ENCODE data around the gene BTLA.
"Not testable (repeated sequence)": the region's sequence is repeated elsewhere in the genome, so short reads cannot be mapped to it uniquely, and the experiment has no call there.

The BTLA gene

GRCh38 chr3:112489674-112490479, 9.4 kb downstream of the BTLA start:
- no peak for DNase-seq

- DNase-seq = no peak
These were observed 12.3 kb downstream of the BTLA start for GRCh38 chr3:112486811-112487505.

DNA sequence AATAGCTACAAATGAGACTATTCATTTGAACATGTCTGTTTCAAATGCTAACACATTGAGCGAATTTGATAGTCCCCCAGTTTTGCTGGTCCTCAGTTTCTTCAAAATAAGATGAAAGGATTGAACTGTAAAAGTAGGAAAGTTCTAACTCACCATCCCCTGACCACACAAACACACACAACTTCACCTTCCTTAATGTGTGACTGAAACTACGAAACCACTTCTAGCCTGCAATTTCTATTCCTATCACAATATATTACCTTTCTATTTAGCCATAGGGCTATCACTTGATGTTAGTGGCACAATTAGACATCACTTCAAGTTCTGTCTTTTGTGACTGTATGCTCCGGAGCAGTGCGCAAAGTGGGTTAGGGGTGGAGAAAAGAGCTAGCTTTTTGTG, 14.9 kb downstream of the BTLA start:
- no peak for DNase-seq

- no peak for DNase-seq
These were observed 16.6 kb downstream of the BTLA start for GRCh38 chr3:112482675-112483074.

GRCh38 chr3:112481302-112481721, 18.0 kb downstream of the BTLA start:
- DNase-seq = no peak

DNA sequence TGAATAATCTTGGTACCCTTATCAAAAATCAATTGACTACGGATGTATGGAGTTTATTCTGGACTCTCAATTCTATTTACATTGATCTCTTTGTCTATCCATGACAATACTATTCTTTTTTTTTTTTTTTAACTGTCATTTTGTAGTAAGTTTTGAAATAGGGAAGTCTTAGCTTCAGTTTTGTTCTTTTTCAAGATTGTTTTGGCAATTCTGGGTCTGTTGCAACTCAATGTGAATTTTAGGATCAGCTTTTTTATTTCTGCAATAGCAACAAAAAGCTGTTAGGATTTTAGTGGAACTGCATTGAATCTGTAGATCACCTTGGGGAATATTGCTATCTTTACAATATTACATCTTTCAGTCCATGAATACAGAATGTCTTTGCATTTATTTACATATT, 21.4 kb downstream of the BTLA start:
- DNase-seq = no peak

DNA sequence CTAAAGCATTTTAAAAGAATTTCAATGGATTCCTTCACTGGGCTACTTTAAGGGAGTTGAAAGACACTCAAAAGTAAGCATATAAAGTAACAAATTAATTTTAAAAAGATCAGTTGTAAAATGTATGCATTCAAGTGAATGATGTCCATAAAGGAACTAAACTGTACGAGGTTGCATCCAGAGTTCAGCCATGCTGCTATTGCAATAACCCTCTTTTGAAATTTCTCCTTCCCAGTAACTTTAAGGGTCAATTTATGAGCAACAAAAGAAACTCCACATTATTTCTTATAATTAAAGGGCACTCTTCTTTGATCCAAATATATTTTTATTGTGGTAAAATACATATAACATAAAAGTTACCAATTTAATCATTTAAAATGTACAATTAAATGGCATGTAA, 22.9 kb downstream of the BTLA start:
- DNase-seq = no peak

GRCh38 chr3:112474796-112475195, 24.5 kb downstream of the BTLA start:
- no peak for DNase-seq

GRCh38 chr3:112472691-112473090, 26.6 kb downstream of the BTLA start:
- DNase-seq = no peak

- DNase-seq = no peak
These were observed 27.5 kb downstream of the BTLA start for GRCh38 chr3:112471596-112472325.

DNA sequence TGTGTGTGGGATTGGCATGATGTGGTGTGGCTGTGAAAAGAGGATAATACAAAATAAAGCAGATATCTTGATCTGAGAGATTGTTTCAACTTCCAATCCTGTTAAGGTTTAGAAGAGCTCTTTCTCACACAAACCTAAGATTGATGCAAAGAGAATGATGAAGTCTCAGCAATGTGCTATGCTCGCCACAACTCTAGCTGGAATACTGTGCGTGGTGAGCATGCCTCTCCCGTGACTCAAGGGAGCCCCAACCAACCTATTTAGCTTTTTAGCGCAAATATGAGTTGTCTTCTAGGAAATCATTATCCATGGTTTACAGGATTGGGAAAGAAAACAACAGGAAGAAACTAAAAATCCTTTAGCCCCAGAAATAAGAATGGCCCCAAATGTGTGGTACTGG, 28.5 kb downstream of the BTLA start:
- no peak for DNase-seq

DNA sequence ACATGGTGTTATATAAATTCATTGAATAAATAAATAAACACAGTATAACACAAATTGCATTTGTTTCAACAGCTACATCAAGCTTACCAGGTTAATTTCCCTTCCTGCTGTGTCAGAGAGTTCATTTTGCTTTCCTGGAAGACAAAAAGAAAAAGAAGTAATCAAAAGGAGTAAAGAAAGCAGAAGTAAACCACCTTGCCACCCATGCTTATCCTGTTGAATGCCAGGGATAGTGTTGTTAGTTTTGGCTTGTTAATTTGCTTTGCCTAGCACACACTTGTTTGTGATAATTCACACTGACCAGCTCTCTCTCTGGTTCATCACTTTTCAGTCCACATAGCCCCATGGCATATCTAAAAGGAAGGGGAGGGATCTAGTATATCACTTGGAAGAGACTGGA, 29.6 kb downstream of the BTLA start:
- DNase-seq = no peak

GRCh38 chr3:112467539-112467938, 31.7 kb downstream of the BTLA start:
- DNase-seq = no peak

DNA sequence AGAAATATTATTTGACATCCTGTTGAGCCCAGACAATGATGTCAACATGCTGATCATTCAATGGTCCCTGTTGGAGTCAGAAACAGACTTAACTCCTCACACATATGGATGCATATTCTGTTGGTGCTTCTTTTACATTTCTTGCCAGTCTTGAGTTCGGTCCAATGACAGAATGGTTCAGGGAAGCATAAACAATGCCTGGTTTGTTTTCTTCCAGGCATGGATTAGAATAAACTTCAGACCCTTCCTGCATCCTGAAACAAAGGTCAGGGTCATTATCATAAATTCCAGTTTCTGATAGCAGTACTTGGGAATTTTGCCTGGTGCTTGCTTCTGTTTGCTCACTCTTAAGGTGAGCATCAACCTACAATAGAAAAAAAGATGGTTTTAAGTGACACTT, 33.3 kb downstream of the BTLA start:
- no peak for DNase-seq

DNA sequence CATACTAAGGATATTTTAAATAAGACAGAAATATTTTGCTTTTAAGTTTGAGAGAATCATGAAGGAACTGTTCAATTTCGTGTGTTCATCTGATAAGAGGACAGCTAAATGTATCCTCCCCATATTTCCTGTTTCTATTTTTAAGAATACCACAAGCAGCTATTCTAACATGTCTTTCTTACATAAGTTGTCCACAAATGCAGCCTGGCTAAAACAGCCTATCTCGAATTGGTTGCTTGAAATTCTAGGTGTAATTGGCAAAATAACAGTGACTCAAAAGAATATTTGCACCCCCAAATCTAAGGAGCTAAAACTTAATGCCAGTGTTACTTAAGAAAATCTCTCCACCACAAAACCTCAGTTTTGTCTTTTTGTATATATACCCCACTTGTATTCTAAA, 35.0 kb downstream of the BTLA start:
- no peak for DNase-seq

DNA sequence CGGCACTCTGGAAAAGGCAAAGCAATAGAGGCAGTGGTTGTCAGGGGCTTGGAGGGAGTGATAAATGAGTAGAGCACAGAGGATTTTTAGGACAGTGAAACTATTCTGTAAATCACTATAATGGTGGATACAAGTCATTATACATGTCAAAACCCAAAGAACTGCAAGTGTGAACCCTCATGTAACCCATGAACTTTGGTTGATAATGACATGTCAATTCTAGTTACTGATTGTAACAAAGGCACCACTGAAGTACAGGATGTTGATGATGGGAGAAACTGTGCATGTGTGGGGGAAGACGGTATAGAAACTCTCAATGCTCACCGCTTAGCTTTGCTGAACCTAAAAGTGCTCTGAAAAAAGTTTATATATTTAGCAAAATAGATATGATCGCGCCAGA, 36.0 kb downstream of the BTLA start:
- no peak for DNase-seq

DNA sequence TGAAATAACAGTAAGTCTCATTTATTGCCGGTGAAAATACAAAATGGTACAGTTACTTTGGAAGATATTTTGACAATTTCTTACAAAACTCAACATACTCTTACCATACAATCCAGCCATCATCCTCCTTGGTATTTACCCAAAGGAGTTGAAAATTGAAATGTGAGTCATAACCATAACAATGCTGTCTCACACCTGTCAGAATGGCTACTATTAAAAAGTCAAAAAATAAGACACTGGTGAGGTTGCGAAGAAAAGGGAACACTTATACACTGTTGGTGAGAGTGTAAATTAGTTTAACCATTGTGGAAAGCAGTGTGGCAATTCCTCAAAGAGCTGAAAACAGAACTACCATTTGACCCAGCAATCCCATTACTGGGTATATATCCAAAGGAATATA, 37.5 kb downstream of the BTLA start:
- not testable (repeated sequence) for DNase-seq

- no peak for DNase-seq
These were observed 38.6 kb downstream of the BTLA start for GRCh38 chr3:112460519-112461195.

DNA sequence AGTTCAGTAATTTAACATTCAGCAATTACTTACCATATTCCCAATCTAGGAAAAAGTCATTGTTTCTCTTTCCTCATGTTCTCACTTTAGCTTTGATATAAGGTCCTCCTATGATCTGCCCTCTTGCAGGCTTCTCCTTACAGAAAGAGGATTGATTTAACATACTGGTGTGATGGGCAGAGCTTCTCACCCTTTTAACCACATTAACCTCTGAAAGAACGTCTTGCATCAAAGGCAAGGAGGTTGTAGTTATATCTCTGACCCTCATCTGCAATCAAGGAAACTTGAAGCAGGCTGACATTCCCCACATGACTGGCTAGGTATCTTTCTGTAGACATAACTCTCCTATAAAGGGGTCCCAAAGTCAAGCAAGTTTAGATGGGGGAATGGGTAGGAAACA, 39.5 kb downstream of the BTLA start:
- no peak for DNase-seq

DNA sequence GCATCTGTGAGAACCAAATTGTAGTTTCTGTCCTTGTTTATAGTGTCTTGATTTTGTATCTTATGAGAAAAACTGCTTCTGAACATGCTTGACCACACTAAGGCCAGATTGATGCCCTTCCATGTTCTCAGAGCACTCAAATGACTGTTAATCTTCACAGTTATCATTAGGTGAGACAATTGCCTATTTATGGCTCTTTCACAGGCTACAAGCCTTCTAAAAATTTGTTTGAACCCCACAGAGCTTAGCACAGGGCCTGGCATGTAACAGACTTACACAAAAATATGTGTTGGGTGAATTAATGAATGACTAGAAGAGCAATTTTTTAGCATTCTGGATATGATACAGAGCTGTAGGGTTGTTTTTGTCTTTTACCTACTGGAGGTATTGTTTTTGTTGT, 43.1 kb downstream of the BTLA start:
- DNase-seq = no peak

DNA sequence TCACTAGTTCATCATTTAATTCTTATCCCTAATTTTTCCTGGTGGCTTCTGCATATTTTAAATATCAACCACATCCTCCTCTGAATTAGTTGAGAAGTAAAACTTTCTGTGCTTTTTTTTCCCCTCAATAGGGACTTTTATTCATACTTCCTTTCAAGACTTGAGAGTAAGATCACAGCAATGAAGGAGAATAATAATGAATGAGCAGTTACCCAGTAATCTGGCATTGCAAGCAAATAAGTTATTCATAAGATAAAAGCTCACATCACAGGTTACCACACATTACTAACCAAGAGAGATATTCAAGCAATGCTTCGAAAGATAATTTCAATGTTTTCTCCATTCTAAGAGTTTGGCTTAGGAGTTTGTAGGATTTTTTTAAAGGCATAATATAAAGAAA, 50.3 kb downstream of the BTLA start:
- no peak for DNase-seq

DNA sequence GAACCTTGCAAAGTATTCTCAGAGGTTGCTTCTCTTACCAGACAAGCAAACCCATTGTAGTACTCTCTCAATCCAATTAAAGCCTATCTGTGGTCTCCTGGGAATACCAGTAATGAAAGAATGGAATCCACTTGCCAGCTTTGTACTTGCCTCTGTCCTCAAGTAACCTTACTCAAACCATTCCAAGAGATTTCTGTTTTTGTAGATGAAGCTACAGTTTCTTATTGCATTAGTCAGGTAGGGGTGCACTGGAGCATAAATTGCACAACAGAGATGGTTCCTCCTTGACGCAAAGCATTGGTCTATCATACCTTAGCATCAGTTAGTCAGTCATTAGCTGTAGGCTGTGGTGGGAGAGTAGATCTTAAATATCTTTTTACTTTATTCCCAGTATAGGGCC, 52.9 kb downstream of the BTLA start:
- no peak for DNase-seq

GRCh38 chr3:112445839-112446238, 53.4 kb downstream of the BTLA start:
- no peak for DNase-seq

All from activated CD4-positive, CD25-positive, alpha-beta regulatory T cell treated with anti-CD3 and anti-CD28 coated beads, Interleukin-2, amount 50 U/mL, for 72 hours (primary cell).